Measurements from ENCODE around the gene TPCN2.

DNA sequence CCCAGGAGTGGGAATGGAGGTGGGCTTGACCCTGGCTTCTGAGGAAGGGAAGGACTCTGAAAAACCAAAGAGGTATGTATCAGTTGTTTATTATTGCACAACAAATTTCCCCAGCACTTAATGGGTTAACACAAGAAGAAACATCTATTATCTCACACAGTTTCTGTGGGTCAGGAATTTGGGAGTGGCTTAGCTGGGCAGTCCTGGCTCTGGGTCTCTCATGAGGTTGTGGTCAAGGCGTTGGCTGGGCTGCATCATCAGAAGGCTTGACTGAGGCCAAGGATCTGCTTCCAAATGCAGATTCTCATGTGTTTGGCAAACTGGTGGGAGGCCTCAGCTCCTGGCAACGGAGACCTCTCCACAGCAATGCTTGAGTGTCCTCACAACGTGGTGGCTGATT lies 89.5 kb downstream of the TPCN2 start:
- TF ChIP-seq, protein P1, sequence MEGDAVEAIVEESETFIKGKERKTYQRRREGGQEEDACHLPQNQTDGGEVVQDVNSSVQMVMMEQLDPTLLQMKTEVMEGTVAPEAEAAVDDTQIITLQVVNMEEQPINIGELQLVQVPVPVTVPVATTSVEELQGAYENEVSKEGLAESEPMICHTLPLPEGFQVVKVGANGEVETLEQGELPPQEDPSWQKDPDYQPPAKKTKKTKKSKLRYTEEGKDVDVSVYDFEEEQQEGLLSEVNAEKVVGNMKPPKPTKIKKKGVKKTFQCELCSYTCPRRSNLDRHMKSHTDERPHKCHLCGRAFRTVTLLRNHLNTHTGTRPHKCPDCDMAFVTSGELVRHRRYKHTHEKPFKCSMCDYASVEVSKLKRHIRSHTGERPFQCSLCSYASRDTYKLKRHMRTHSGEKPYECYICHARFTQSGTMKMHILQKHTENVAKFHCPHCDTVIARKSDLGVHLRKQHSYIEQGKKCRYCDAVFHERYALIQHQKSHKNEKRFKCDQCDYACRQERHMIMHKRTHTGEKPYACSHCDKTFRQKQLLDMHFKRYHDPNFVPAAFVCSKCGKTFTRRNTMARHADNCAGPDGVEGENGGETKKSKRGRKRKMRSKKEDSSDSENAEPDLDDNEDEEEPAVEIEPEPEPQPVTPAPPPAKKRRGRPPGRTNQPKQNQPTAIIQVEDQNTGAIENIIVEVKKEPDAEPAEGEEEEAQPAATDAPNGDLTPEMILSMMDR (IDR thresholded peaks at IDR 0.05; ENCODE audit: insufficient read depth, low read depth, low read length), result no peak
- TF ChIP-seq EZH2 (IDR thresholded peaks at IDR 0.05; ENCODE audit: insufficient read depth, low read length), result no peak
